Middle frontal gyrus (tissue), 1 donor: ENCODE measurements around the gene TNNC1.

Source experiments
- DNase-seq: peaks from one replicate; pipeline ENCODE4 v3.0.0-alpha.2; 2015; ENCODE audit warnings: low spot score; ENCODE audit errors: extremely low spot score

The TNNC1 gene

DNA sequence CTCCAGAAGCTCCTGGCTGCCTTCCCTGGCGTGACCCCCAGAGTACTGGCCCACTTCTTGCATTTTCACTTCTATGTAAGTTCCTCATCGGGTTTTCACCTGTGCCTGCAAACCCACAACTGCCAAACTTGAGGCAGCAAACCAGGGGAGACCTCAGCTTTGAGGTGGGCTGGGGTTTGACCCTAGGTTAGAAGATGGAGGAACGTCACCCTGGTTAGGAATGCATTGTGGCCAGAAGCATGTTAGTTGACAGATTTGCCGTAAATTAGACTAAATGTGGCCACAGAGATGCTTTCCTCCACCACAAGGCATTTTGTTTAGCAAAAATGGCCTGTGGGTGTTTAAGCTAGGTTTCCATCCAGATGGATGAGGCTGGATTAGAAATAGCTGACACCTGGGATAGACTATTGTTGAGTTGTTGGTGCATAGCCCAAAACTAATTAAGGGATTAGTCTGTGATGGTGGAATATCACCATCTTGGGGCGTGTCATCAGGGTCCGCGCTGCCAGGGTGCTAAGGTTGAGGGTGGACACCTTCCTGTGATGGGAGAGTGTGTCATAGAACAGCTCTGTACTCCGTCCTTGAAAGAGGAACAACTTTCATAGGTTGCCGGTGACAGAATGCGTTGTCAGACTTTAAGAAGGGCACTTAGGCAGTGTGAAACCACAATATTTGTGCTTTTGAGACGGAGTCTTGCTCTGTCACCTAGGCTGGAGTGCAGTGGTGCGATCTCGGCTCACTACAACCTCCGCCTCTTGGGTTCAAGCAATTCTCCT is 5.1 kb upstream of the TNNC1 start:
- no peak for DNase-seq

DNA sequence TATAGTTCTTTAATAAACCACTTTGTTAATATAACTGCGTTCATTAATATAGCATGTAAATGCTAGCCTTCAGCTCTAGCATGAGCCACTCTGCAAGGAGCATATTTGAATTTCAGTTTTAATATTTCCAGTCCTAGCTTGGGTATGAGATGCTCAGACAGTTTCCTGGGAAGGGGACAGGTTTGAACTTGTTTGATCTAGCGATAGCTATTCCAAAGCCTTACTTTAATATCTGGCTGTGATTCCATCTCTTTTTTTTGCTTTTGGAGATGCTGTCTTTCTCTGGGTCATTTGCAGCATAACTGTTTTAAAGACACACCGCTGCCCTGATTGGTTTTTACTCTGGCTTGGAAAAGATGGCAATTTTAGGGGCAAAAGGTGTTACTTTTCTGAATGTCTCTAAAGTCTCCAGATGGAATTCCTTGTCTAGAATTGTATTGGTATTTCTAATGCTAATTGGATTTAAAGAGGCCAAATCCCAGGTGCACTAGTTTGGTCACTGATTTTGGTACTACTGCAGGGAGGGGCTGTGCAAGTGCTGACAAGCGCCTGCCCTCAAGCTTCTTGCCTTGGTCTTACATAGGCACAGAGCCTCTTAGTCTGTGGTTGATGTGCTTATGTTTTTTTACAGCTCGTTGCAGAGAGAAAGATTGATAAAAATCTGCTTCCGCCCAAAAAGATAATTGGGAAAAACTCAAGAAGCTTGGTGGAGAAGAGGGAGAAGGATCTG is 4.4 kb upstream of the TNNC1 start:
- DNase-seq, result no peak

DNA sequence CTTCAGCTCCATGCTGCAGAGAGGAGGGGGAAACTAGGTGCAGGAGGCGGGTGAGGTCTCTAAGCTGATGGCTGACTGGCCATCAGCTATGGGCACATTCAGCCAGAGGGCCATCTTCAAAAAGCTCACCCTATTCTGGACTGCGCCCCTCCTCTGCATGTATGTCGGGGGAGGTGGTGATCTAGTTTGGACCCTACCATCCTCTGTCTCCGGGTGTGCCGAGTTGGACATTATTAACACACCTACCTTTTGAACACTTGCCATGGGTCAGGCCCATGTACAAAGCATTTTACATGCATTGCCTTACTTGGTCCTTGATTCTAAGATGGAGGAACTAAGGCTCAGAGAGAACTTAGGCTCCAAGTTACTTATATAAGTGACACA is 3.0 kb upstream of the TNNC1 start:
- no peak for DNase-seq

DNA sequence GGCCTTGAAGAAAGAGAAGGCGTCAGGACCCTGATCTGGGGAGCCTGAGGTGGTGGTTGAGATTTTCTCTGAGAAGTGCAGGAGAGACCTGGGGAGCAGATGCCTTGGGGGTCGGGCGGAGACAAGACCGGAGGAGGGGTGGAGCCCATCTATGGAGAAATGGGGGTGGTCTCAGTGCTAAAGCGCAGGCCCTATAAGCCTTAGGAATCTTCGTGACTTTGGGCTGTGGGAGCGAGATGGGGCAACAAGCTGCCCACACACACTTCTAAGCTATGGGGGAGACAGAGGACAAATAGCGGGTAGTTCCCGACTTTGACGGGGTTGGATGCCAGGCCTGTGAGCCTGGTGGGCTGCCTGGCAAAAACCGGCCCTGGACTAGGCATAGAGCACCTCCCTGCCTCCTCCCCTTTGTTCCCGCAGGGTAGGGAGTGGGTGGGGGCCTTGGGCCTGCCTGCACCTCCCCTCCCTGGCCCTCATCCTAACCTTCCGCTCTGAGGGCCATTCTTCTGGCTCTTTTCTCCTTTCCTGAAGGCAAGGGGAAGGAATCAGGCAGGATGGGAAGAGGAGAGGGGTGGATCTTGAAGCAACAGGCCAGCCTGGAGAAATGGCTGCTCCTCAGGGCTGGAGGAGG is 2.4 kb upstream of the TNNC1 start:
- DNase-seq, result no peak

DNA sequence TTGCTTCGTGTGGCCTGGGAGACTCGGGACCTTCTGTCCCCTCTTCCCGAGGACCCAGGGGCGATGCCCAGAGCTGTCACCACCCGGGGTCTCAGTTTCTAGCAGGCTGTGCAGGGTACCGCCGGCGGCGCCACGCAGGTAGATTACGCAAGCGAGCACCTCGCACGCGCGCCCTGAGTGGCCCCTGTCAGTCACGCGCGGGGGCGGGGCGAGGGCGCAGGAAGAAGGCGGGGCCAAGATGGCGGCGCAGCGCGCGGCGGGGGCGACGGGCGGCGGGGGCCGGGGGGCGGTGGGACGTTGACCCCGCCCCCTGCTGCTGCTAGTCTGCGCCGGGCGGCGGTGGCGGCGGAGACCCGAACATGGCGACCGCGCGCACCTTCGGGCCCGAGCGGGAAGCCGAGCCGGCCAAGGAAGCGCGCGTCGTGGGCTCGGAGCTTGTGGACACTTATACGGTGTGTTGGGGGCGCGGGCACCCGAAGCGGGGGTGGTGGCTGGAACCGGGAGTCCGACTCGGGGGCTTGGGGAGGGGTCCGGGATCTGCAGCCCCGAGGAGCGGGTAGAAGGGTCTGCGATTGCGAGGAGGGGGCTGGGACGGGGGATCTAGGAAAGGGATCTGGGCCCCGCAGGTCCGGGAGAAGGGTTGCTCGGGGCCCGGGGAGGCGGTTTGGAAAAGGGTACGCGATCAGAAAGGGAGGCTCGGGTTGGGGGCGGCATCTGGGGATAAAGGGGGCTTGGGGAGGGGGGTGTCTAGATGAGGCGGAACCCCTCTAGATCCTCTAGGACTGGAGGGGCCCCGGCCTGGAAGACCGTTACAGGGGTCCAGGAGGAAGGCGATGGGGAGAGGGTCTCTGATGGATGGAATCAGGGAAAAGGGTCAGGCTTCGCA is 1.7 kb upstream of the TNNC1 start, which contains the start of gene NISCH:
Gene NISCH, plus strand, starts transcription at position 322 of the 886 bp plus-strand sequence. Its CDS starts 38 bp downstream, at position 360.
- peak; percentile 63 for DNase-seq

DNA sequence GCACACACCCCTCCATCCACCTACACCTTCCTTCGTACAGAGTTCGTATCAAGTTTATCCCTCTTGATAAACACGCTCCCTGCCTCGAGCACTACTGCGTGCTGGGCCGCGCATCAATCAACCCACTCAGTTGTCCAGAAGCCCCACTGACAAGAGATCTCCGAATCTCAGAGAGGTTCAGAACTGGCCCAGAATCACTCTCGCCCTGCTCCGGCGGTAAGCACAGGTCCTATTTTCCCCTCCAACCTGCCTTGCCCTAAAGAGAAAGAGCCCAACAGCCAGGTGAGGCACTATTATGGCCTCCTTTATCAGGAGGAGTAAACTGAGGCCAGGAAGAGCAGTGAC is 1.1 kb upstream of the TNNC1 start:
- no peak for DNase-seq

DNA sequence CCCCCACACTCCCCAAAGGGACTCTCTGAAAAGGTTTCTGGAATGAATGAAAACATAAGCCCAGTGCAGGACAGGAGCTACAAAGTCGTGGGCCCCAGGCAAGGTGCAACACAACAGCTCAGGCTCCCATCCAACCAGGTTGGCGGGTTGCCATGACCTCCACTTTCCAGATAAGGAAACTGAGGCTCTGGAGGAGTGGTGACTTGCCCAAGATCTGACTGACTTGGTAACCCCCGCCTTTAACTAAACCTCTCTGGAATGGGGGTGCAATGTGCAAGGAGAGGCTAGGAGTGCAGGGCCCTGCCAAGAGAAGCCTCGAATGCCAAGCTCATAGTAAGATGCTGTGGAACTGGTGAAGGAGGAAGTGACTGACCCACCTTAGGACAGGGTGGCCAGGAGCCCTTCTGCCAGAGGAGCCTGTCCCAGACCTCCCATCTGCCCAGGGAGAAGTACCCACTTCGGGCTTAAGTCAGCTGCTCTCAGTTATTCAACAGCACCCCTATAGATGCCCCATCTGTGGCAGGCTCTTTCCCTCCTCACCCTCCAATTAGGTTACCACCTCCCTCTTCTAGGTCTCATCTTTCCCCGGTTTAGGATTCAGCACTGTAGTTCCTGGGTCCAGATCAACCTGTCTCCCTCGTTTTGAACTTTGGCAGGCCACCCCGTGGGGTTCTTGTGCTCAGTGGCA is 553 bp upstream of the TNNC1 start:
- DNase-seq, result no peak

DNA sequence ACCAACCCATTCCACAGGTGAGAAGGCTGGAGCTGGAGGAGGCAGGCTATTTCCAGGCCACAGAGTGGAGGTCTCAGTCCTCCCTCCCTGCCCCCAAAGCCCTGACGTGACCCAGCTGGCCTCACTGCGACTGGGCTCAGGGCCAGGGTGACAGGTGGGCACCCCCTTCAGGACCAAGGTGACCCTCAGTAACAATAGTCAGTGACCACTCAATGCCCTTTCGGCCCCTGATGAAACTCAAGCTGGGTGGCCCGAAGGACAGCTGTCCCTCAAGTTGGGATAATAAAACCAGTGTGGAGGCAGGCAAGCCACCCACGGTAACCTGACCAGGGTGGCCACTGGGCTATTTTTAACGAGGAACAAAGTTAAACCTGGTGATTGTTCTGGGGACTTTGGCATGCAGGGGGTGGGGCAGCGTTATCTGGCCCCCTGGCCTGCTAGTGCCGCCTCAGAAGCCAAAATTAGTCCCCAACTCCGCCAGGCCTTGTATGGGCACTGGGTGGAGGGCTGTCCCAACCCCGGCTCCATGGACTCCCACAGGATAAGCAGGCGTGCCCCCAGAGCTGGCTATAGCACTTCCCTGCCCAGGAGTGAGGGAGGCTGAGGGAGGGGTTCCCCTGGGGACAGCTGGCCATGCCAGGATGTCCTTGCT is 1.1 kb downstream of the TNNC1 start:
- no peak for DNase-seq

DNA sequence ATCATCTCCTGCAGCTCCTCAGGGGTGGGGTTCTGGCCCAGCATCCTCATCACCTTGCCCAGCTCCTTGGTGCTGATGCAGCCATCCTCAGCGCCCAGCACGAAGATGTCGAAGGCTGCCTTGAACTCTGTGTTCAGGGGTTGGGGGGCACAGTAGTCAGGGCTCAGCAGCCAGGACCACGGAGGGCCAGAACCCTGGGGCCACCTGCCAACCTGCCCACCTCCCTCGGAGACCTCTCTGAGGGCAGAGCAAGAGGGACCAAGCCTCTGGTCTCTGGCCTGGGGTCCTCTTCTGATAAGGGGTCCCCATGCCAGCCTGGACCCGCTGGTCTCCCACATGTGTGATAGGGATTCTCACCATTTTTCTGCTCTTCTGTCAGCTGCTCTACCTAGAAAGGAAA is 1.7 kb downstream of the TNNC1 start:
- DNase-seq, result no peak

DNA sequence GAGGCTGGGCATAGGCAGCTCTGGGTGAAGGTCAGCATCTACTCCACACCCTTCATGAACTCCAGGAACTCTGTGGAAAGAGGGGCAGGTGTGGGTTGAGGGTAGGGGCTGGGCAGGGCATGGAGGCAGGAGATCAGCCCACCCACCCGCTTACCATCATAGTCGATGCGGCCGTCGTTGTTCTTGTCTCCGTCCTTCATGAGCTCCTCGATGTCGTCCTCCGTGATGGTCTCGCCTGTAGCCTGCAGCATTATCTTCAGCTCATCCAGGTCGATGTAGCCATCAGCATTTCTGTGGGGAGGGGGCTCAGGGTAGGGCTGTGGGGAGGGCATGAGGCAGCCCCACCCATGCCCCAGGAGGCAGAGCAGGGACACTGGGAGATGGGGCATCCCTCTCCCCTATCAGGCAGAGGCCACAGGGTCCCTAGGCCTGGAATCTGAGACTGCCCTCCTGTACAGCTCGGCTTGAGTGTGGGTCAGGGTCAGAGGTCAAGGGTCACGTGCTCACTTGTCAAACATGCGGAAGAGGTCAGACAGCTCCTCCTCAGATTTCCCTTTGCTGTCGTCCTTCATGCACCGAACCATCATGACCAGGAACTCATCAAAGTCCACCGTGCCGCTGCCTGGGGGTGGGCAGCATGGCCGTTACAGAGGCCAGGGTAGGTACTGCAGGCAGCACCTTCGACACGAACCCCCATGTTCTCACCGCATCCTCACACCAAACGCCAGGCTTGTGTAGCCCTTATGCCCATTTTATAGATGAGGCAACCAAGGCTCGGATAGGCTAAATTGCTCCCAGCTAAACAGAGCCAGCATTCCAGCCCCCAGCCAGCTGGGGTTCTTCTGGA is 2.4 kb downstream of the TNNC1 start:
- DNase-seq, result no peak

GRCh38 chr3:52450489-52451236 is 3.2 kb downstream of the TNNC1 start:
- no peak for DNase-seq

DNA sequence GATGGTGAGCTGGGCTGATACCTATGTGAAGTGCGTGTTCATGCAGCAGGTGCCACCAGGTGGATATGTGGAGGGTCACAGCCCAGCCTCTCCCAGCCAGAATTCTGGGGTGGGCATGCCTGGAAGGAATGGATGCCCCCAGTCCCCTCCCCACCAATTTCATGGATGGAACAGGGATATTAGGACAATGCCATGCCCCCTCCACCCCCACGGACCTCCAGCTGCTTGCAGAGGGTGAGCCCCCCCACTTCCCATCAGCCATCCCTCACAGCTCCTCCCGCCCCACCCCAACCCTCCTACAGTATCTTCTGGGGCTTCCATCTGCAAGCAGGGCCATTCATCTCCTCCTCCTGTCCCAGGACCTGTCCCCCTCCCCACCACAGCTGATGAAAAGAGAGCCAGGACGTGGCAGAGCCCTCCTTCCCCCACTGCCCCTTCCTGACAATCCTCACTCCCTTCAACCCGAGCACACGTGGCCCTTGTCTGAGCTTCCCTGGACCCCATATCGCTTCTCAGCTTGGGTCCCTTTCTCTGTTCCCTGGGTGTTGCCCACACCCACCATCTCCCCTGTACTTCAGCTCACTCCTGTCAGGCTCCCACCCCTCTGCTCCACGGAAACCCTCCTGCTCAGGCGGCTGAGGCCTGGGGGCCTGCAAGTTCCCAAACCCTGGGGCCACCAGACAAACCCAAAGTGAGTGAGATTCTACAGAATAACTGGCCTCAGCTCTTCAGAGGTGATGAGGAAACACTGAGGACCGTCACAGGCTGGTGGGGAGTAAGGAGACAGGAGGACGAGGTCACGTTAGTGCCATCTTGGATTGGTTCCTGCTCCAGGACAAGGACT is 6.1 kb downstream of the TNNC1 start:
- no peak for DNase-seq

- DNase-seq, result no peak
These were observed 7.0 kb downstream of the TNNC1 start for GRCh38 chr3:52446631-52447511.

GRCh38 chr3:52446042-52446441 is 7.8 kb downstream of the TNNC1 start:
- no peak for DNase-seq

- DNase-seq, result no peak
These were observed 8.7 kb downstream of the TNNC1 start, which contains the start of gene SEMA3G for GRCh38 chr3:52444860-52445793. SEMA3G (minus strand) TSS chr3:52445103; CDS start chr3:52445027, 76 bp downstream.
